ENCODE results near the gene FAM120C. TPM values are rescaled to one million over a fixed set of nuclear protein-coding genes. Genes with fewer than 3 reads are reported as not detected.
A peak's percentile ranks its signal among the peaks of the same experiment; 100 is the strongest.

FAM120C gene
- total RNA-seq (2021; ENCODE audit: unreplicated experiment) (6.1 TPM), Bru-seq, nascent RNA (percentile 51 among the genes with signal in this experiment), BruChase-seq, experiment 1, labeled RNA remaining after a 6-hour chase (percentile 50 among the genes with signal in this experiment), BruChase-seq, experiment 2, labeled RNA remaining after a 2-hour chase (percentile 50 among the genes with signal in this experiment)
- 2.7 and 3.2 TPM in 2 replicates for polyA plus RNA-seq (2012)
- long read RNA-seq, partial matches to known transcripts: 0 of 4 reads
- long read RNA-seq, other reads (novel, unspliced or antisense): 1 of 4 reads

GRCh38 chrX:54182864-54183613 is at the start of gene FAM120C:
Gene FAM120C (minus strand): TSS chrX:54183254. CDS start chrX:54183198, 56 bp downstream.
- peak within 1 kb of the TSS; percentile 60 to 70 for H3K4me3 ChIP-seq (replicated peaks in 1 of 2; ENCODE audit: low read depth in 1 of 2, low read length in 2 of 2)
- H3K36me3 ChIP-seq (ENCODE audit: control insufficient read depth in 1 of 2, insufficient read depth in 2 of 2, low read length in 2 of 2): no peaks in the 10 kb centered on the region
- no peaks in the 10 kb centered on the region for H3K9me2 ChIP-seq (ENCODE audit: insufficient read depth)
- peaks cover 4 to 23% of the 10 kb centered on the region in 2 experiments; a peak in 3 of 4 replicates for H3K4me1 ChIP-seq (ENCODE audit: control insufficient read depth in 1 of 2, insufficient read depth in 2 of 2, low read length in 2 of 2)
- H3K27ac ChIP-seq (ENCODE audit: low read depth, low read length): peak within 1 kb of the TSS; percentile 94
- TF ChIP-seq SP1 (IDR thresholded peaks at IDR 0.05; ENCODE audit: low read depth) (no peak), CTCF (IDR thresholded peaks at IDR 0.05 in 2 of 3, conservative IDR thresholded peaks at IDR 0.05 in 1 of 3; ENCODE audit: borderline replicate concordance in 1 of 3, insufficient read depth in 1 of 3, low read depth in 2 of 3, low read length in 2 of 3) (no peak), ZFX (IDR thresholded peaks at IDR 0.05) (no peak; the same call in 1 of the 2 replicates), POLR2A (IDR thresholded peaks at IDR 0.05; ENCODE audit: borderline replicate concordance, extremely low read depth, insufficient read depth, insufficient read length) (no peak), YY1 (IDR thresholded peaks at IDR 0.05; ENCODE audit: extremely low read depth, insufficient replicate concordance, low read depth, low read length) (peak; percentile 49), ZNF274 (IDR thresholded peaks at IDR 0.05; ENCODE audit: low read depth, low read length) (no peak), EZH2 (IDR thresholded peaks at IDR 0.05) (no peak), ATF3 (IDR thresholded peaks at IDR 0.05) (no peak), RAD21 (IDR thresholded peaks at IDR 0.05; ENCODE audit: low read depth) (no peak), EZH2phosphoT487 (IDR thresholded peaks at IDR 0.05; ENCODE audit: borderline replicate concordance) (no peak), MAX (IDR thresholded peaks at IDR 0.05) (peak; percentile 51), CEBPB (IDR thresholded peaks at IDR 0.05; ENCODE audit: low read depth) (no peak), ELF1 (IDR thresholded peaks at IDR 0.05; ENCODE audit: borderline replicate concordance, low read depth) (no peak), ZBTB33 (IDR thresholded peaks at IDR 0.05; ENCODE audit: extremely low read depth, insufficient replicate concordance, low read length) (no peak), TCF7L2 (IDR thresholded peaks at IDR 0.05; ENCODE audit: borderline replicate concordance, extremely low read depth, insufficient read depth, insufficient read length) (no peak), EGR1 (IDR thresholded peaks at IDR 0.05; ENCODE audit: low read depth) (no peak), POLR2AphosphoS5 (IDR thresholded peaks at IDR 0.05; ENCODE audit: low read depth, low read length) (peak; percentile 41; the same call in 1 of the 2 replicates), SIN3A (IDR thresholded peaks at IDR 0.05; ENCODE audit: low read depth) (peak; percentile 56), FOSL1 (IDR thresholded peaks at IDR 0.05; ENCODE audit: low read depth) (no peak), CBX3 (IDR thresholded peaks at IDR 0.05; ENCODE audit: low read depth) (no peak)
- H3K9me3 ChIP-seq (ENCODE audit: control insufficient read depth in 1 of 2, insufficient read depth in 1 of 2, low read depth in 1 of 2, low read length in 2 of 2): no peaks in the 10 kb centered on the region
- peaks cover 46% of the 10 kb centered on the region for H3K79me2 ChIP-seq (ENCODE audit: insufficient read depth, low read length)
- no TSS peak for BruUV-seq (replicated peaks)
- DNase-seq (ENCODE audit: low read depth, low spot score) (peak; percentile 56), ATAC-seq (peak; percentile 72)
- H3K27me3 ChIP-seq (ENCODE audit: insufficient read depth, low read length): no peaks in the 10 kb centered on the region
- RAD21 ChIA-PET (ENCODE audit: low non-redundant PET in 1 of 2, low total read pairs in 2 of 2, uncharacterized antibody in 2 of 2, unreplicated experiment in 2 of 2): no interaction called here
- H4K20me1 ChIP-seq (ENCODE audit: insufficient read depth): no peaks in the 10 kb centered on the region
- CTCF ChIA-PET: no interaction called here
- H2AFZ ChIP-seq (ENCODE audit: low read depth, low read length, poor library complexity, severe bottlenecking): no peak within 1 kb of the TSS
- intact Hi-C loops (cut with micrococcal nuclease): loop anchor here (5.0 to 10.0 kb wide), 2 partner anchors 141 to 262 kb away; partner anchors contain the start of genes PHF8 and TSR2
- POLR2A ChIA-PET: interaction anchor here (0.6 to 0.7 kb wide), 4 partner anchors 8 to 1208 kb away, joined by 3 to 4 read pairs (median 3); no protein-coding TSS in a partner anchor
- H3K9ac ChIP-seq (ENCODE audit: low read length): peak within 1 kb of the TSS; percentile 89
- H3K4me2 ChIP-seq (ENCODE audit: low read length): peak within 1 kb of the TSS; percentile 86
